ENCODE results near the gene SHLD1.

The SHLD1 gene

DNA sequence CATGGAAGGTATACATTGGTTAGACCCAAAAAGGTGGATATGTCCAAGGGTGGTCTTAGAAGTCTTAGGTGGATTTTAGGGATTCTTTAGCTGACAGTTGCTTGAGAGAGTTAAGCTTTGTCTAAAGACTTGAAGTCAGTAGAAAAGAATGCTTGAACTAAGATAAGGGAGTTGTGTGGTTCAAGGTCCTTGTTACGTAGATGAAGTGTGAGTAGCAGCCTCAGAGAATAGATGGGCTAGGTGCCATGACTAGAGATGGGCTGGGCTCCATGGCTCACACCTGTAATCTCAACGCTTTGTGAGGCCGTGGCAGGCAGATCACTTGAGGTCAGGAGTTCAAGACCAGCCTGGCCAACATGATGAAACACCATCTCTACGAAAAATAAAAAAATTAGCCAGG lies 1.7 kb downstream of the SHLD1 start:
- TF ChIP-seq, protein P1, sequence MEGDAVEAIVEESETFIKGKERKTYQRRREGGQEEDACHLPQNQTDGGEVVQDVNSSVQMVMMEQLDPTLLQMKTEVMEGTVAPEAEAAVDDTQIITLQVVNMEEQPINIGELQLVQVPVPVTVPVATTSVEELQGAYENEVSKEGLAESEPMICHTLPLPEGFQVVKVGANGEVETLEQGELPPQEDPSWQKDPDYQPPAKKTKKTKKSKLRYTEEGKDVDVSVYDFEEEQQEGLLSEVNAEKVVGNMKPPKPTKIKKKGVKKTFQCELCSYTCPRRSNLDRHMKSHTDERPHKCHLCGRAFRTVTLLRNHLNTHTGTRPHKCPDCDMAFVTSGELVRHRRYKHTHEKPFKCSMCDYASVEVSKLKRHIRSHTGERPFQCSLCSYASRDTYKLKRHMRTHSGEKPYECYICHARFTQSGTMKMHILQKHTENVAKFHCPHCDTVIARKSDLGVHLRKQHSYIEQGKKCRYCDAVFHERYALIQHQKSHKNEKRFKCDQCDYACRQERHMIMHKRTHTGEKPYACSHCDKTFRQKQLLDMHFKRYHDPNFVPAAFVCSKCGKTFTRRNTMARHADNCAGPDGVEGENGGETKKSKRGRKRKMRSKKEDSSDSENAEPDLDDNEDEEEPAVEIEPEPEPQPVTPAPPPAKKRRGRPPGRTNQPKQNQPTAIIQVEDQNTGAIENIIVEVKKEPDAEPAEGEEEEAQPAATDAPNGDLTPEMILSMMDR (IDR thresholded peaks at IDR 0.05; ENCODE audit: control insufficient read depth, extremely low read depth, insufficient read depth): no peak
- no peak overlapping the region for H3K4me3 ChIP-seq (ENCODE audit: low read depth, low read length)
- no peak for DNase-seq (ENCODE audit: low read depth)

DNA sequence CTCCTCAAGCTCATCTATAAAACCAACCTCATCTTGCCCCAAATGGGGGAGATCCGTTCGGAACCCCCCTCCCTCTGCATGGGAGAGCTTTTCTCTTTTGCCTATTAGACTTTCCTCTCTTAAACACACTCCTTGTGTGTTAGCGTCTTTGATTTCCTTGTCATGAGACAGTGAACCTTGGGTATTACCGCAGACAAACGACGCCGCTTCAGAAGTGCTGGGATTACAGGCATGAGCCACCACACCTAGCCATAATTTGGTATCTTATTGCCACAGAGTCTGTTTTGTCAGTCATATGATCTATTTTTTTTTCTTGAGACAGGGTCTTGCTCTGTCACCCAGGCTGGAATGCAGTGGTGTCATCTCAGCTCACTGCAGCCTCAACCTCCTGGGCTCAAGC lies 3.6 kb downstream of the SHLD1 start:
- TF ChIP-seq, protein P1 (IDR thresholded peaks at IDR 0.05; ENCODE audit: control insufficient read depth, extremely low read depth, insufficient read depth): no peak
- DNase-seq (ENCODE audit: low read depth): no peak
- no peak overlapping the region for H3K4me3 ChIP-seq (ENCODE audit: low read depth, low read length)

DNA sequence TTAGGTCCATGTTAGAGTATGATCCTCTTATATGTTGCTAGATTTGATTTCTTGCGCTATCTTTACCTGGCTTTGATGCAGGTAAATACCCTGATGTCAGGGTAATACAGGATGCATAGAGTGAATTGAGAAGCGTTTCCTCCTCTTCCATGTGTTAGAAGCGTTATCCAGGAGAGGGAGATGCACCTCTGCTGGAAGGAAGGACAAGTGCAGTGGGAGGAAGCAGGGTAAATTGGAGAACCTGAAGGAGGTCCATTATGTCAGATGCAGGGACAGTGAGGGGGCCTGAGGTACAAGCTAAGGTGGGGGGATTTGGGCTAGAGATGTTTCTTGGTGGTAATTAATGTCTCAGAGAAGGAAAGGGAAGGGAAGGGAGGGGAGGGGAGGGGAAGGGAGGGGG lies 7.7 kb downstream of the SHLD1 start:
- no peak for DNase-seq (ENCODE audit: low read depth)

DNA sequence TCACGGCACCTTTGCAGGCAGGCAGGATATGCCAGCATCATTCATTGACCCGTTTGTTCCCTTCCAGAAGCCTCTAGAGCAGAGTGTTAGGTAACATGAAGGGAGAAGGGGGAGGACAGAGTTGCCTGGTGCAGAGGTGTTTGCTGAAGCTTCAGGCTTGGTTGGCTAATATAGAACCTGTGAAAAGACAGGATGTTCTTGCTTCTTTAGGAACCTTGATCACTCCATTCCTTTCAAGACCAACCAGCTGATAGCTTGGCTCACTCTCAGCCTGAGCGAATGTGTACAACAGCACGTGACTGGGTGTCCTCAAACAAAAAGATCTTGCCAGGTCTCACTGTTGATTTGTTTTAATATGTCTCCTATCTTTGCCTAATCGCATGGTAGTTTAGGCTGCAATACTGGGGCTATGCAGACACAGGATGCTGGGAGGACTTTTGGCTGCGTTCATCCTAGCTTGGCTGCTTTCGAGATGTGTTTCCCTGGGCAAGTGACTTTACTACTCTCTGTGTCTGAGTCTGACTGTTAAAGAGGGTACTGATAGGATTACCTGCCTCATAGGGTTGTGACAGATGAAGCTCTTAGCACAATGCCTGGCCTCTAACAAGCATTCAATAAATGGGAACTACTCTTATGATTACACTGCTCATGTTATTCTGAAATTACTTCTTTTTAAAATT lies 16.0 kb downstream of the SHLD1 start:
- TF ChIP-seq, protein P1 (IDR thresholded peaks at IDR 0.05; ENCODE audit: control insufficient read depth, extremely low read depth, insufficient read depth): no peak
- peak; percentile 98 for DNase-seq (ENCODE audit: low read depth)
- no peak overlapping the region for H3K4me3 ChIP-seq (ENCODE audit: low read depth, low read length)

More for the DNA sequence above, 7.7 kb downstream of the SHLD1 start:
- TF ChIP-seq, protein P1 (IDR thresholded peaks at IDR 0.05; ENCODE audit: control insufficient read depth, extremely low read depth, insufficient read depth): no peak
- H3K4me3 ChIP-seq (ENCODE audit: low read depth, low read length): no peak overlapping the region

DNA sequence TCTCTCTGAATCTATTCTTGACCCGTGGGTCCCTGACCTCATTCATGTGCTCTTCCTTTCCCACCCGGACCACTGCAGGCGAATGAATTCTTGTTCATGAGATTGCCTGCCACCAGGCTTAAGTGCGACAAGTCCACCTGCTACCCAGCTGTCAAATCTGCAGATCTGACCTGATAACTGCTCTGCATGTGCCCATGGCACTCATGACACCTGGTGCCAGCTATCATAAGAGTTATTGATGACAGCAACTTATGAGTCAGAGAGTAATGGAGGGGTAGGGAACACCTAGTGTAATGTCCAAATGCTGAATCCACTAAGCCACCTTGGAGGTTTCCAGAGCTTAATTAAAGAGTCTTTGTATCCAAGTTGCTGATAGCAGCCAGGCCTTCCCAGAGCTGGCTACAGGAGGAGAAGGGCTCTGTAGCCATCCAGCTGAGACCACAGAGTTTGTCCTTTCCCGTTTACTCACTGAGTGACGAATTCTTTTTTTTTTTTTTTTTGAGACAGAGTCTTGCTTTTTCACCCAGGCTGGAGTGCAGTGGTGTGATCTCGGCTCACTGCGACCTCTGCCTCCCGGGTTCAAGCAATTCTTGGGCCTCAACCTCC lies 17.4 kb downstream of the SHLD1 start:
- no peak overlapping the region for H3K4me3 ChIP-seq (ENCODE audit: low read depth, low read length)
- TF ChIP-seq, protein P1 (IDR thresholded peaks at IDR 0.05; ENCODE audit: control insufficient read depth, extremely low read depth, insufficient read depth): no peak
- DNase-seq (ENCODE audit: low read depth): peak; percentile 18

DNA sequence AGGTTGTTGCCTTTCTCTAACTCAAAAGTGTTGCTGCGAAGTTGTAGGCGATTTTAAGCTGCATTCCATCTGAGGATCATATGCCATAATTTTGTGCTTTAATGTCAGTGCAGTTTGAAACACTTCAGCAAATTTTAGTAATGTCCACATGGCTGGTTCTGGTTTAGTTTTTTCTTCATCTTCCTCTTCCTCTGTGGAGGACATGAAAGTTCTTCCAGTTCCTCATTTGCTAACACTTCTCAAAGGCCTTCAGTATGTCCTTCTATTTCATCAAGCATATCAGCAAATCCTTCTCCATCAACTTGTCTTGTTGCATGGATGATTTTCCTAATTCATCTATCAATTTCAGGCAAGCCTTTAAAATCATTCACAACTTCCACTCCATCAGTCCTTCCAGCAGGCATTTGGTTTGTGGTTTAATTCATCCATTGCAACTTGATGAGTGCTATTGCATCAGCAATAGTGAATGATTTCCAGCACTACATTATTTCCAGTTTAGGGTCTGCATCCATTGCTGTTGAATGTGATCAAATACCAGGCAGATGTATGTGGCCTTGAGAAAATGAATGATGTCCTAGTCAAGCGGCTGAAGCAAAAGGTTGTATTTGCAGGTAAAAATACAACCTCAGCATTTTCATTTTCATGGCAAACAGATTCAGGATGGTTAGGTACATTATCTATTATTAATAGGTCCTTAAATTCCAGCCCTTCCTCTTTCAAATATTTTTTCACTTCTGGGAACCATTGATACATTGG lies 20.2 kb downstream of the SHLD1 start:
- no peak for DNase-seq (ENCODE audit: low read depth)
- no peak overlapping the region for H3K4me3 ChIP-seq (ENCODE audit: low read depth, low read length)
- TF ChIP-seq, protein P1 (IDR thresholded peaks at IDR 0.05; ENCODE audit: control insufficient read depth, extremely low read depth, insufficient read depth): no peak
